DND-41 (cell line): ENCODE measurements around the gene MYBPC1.

ENCODE experiments used
- ATAC-seq: fragments of 200-7000 bp; cut with Tn5 transposase; 3 replicates; pipeline ENCODE4 v1.9.1; 2021; ENCODE audit warnings: low read depth; ENCODE audit not compliant: insufficient read depth
- DNase-seq: peaks from one replicate; pipeline ENCODE4 v3.0.0-alpha.2; 2020
- H2AFZ ChIP-seq: 2 replicates; pipeline ENCODE4 v1.6.0; 2012; ENCODE audit warnings: low read depth, low read length
- H3K27ac ChIP-seq: 2 replicates; pipeline ENCODE4 v1.5.1; 2012; ENCODE audit warnings: low read length, inconsistent platforms
- H3K27me3 ChIP-seq: fragments of 200-600 bp; sonication (generic); 2 replicates; pipeline ENCODE4 v1.6.0; 2012; ENCODE audit warnings: low read length, mild to moderate bottlenecking, inconsistent platforms; ENCODE audit not compliant: insufficient read depth, poor library complexity
- H3K36me3 ChIP-seq: 2 replicates; pipeline ENCODE4 v1.5.1; 2012; ENCODE audit warnings: low read length, inconsistent platforms; ENCODE audit not compliant: insufficient read depth
- H3K4me1 ChIP-seq: 2 replicates; pipeline ENCODE4 v1.5.1; 2012; ENCODE audit warnings: mild to moderate bottlenecking, low read length; ENCODE audit not compliant: insufficient read depth
- H3K4me2 ChIP-seq: 2 replicates; pipeline ENCODE4 v1.6.0; 2012; ENCODE audit warnings: mild to moderate bottlenecking, moderate library complexity, low read length, inconsistent platforms; ENCODE audit not compliant: insufficient read depth
- H3K4me3 ChIP-seq, 2 experiments: fragments of 200-600 bp in 1 of 2; shearing (Covaris generic) in 1 of 2; 2 replicates each; pipeline ENCODE4 v1.5.1; 2012 to 2016; ENCODE audit warnings: inconsistent platforms in 2 of 2, low read length in 2 of 2, mild to moderate bottlenecking in 2 of 2, low read depth in 1 of 2, moderate library complexity in 1 of 2
- H3K79me2 ChIP-seq: 2 replicates; pipeline ENCODE4 v1.6.0; 2012; ENCODE audit warnings: low read length, inconsistent platforms; ENCODE audit not compliant: insufficient read depth
- H3K9ac ChIP-seq: 2 replicates; pipeline ENCODE4 v1.6.0; 2012; ENCODE audit warnings: low read depth, mild to moderate bottlenecking, inconsistent platforms, low read length, moderate library complexity
- H3K9me3 ChIP-seq: 2 replicates; pipeline ENCODE4 v1.5.1; 2012; ENCODE audit warnings: low read length, moderate library complexity, mild to moderate bottlenecking, inconsistent platforms; ENCODE audit not compliant: insufficient read depth, severe bottlenecking
- H4K20me1 ChIP-seq: 2 replicates; pipeline ENCODE4 v1.6.0; 2012; ENCODE audit warnings: low read length; ENCODE audit not compliant: insufficient read depth
- CTCF ChIP-seq: IDR thresholded peaks from 2 replicates; pipeline ENCODE4 v1.5.1; 2012; ENCODE audit warnings: borderline replicate concordance, low read length, moderate library complexity, mild to moderate bottlenecking; ENCODE audit not compliant: poor library complexity, severe bottlenecking; ENCODE audit errors: extremely low read depth
- EZH2 ChIP-seq: IDR thresholded peaks from 3 replicates; pipeline ENCODE4 v1.6.1; 2012; ENCODE audit warnings: borderline replicate concordance, low read depth, mild to moderate bottlenecking, moderate library complexity, low read length, inconsistent platforms; ENCODE audit not compliant: severe bottlenecking

Gene MYBPC1

GRCh38 chr12:101642115-101643067, 47.6 kb downstream of the MYBPC1 start:
- H3K4me1 ChIP-seq, result no peaks in the 10 kb centered on the region
- no peaks in the 10 kb centered on the region for H3K36me3 ChIP-seq
- H3K79me2 ChIP-seq, result no peaks in the 10 kb centered on the region
- H4K20me1 ChIP-seq, result no peaks in the 10 kb centered on the region
- no peak overlapping the region for H3K4me2 ChIP-seq
- no peak overlapping the region for H2AFZ ChIP-seq
- ATAC-seq (no peak), DNase-seq (no peak)
- TF ChIP-seq EZH2 (no peak), CTCF (no peak)
- no peaks in the 10 kb centered on the region for H3K9me3 ChIP-seq
- no peak overlapping the region for H3K27ac ChIP-seq
- H3K27me3 ChIP-seq, result peaks cover 4% of the 10 kb centered on the region
- H3K9ac ChIP-seq, result no peak overlapping the region
- H3K4me3 ChIP-seq, result no peak overlapping the region

- Histone ChIP-seq H3K4me2 (no peak overlapping the region), H3K79me2 (no peaks in the 10 kb centered on the region), H4K20me1 (no peaks in the 10 kb centered on the region), H2AFZ (no peak overlapping the region), H3K36me3 (no peaks in the 10 kb centered on the region), H3K27me3 (no peaks in the 10 kb centered on the region), H3K9ac (no peak overlapping the region), H3K4me3 (no peak overlapping the region), H3K27ac (no peak overlapping the region), H3K4me1 (no peaks in the 10 kb centered on the region), H3K9me3 (no peaks in the 10 kb centered on the region)
- no peak for ATAC-seq
- no peak for TF ChIP-seq CTCF
- TF ChIP-seq EZH2, result no peak
- no peak for DNase-seq
These were observed 52.9 kb downstream of the MYBPC1 start for GRCh38 chr12:101647711-101648110.

GRCh38 chr12:101648195-101648594, 53.4 kb downstream of the MYBPC1 start:
- TF ChIP-seq CTCF, result no peak
- TF ChIP-seq EZH2, result no peak
- no peak overlapping the region for H3K9ac ChIP-seq
- H3K27ac ChIP-seq, result no peak overlapping the region
- H3K4me2 ChIP-seq, result no peak overlapping the region
- H3K36me3 ChIP-seq, result no peaks in the 10 kb centered on the region
- H3K4me1 ChIP-seq, result no peaks in the 10 kb centered on the region
- no peak overlapping the region for H2AFZ ChIP-seq
- ATAC-seq (no peak), DNase-seq (no peak)
- H3K27me3 ChIP-seq, result no peaks in the 10 kb centered on the region
- H4K20me1 ChIP-seq, result no peaks in the 10 kb centered on the region
- no peaks in the 10 kb centered on the region for H3K9me3 ChIP-seq
- no peaks in the 10 kb centered on the region for H3K79me2 ChIP-seq
- H3K4me3 ChIP-seq, result no peak overlapping the region
